ENCODE data around the gene FBXO5. TPM values are rescaled to one million over a fixed set of nuclear protein-coding genes. Genes with fewer than 3 reads are reported as not detected.
"Not testable (repeated sequence)": the region's sequence is repeated elsewhere in the genome, so short reads cannot be mapped to it uniquely, and the experiment has no call there.

Gene FBXO5
- total and polyA plus RNA-seq, 4 donors, result 1.8 to 10.5 (median 3.5) TPM

- Histone ChIP-seq H3K27me3 (ENCODE audit: control insufficient read depth in 3 of 3, insufficient read depth in 3 of 3, low read length in 2 of 3) (no peaks in the 10 kb centered on the region), H3K4me3 (no peak overlapping the region), H3K9me3 (ENCODE audit: control insufficient read depth in 4 of 4, insufficient read depth in 3 of 4, low read length in 3 of 4) (no peaks in the 10 kb centered on the region), H3K9ac (ENCODE audit: insufficient read depth in 1 of 2, low read length in 2 of 2) (no peak overlapping the region), H3K27ac (ENCODE audit: low read depth in 1 of 2, low read length in 1 of 2) (no peak overlapping the region), H3K36me3 (ENCODE audit: control insufficient read depth in 4 of 4, insufficient read depth in 4 of 4, low read length in 4 of 4) (peaks cover 9 to 22% (median 16%) of the 10 kb centered on the region in 4 donors), H3K4me1 (ENCODE audit: control insufficient read depth in 5 of 5, insufficient read depth in 5 of 5, low read length in 5 of 5) (no peaks in the 10 kb centered on the region)
- ATAC-seq (ENCODE audit: insufficient read depth, low FRiP score) (no peak), DNase-seq (no peak)
- no peak for TF ChIP-seq CTCF (IDR thresholded peaks at IDR 0.05; ENCODE audit: control extremely low read depth, extremely low read depth)
These were observed 11.0 kb upstream of the FBXO5 start for GRCh38 chr6:152993847-152994246.

GRCh38 chr6:152993431-152993830 lies 10.6 kb upstream of the FBXO5 start:
- Histone ChIP-seq H3K36me3 (ENCODE audit: control insufficient read depth in 4 of 4, insufficient read depth in 4 of 4, low read length in 4 of 4) (peaks cover 9 to 22% (median 16%) of the 10 kb centered on the region in 4 donors), H3K4me3 (no peak overlapping the region), H3K4me1 (ENCODE audit: control insufficient read depth in 5 of 5, insufficient read depth in 5 of 5, low read length in 5 of 5) (no peaks in the 10 kb centered on the region), H3K27ac (ENCODE audit: low read depth in 1 of 2, low read length in 1 of 2) (no peak overlapping the region), H3K9me3 (ENCODE audit: control insufficient read depth in 4 of 4, insufficient read depth in 3 of 4, low read length in 3 of 4) (no peaks in the 10 kb centered on the region), H3K27me3 (ENCODE audit: control insufficient read depth in 3 of 3, insufficient read depth in 3 of 3, low read length in 2 of 3) (no peaks in the 10 kb centered on the region), H3K9ac (ENCODE audit: insufficient read depth in 1 of 2, low read length in 2 of 2) (no peak overlapping the region)
- no peak for TF ChIP-seq CTCF (IDR thresholded peaks at IDR 0.05; ENCODE audit: control extremely low read depth, extremely low read depth)
- ATAC-seq (ENCODE audit: insufficient read depth, low FRiP score) (no peak), DNase-seq (no peak)

GRCh38 chr6:152986978-152987377 lies 4.1 kb upstream of the FBXO5 start:
- no peak overlapping the region for H3K27ac ChIP-seq (ENCODE audit: low read depth in 1 of 2, low read length in 1 of 2)
- WGBS, 2 donors, result 84 to 86% methylated on average over 2 of the region's 2 CpGs

GRCh38 chr6:152985300-152985699 lies 2.5 kb upstream of the FBXO5 start:
- not testable (repeated sequence) for DNase-seq

More at GRCh38 chr6:152986978-152987377, 4.1 kb upstream of the FBXO5 start:
- no peaks in the 10 kb centered on the region for H3K9me3 ChIP-seq (ENCODE audit: control insufficient read depth in 4 of 4, insufficient read depth in 3 of 4, low read length in 3 of 4)
- peaks cover 5 to 12% (median 8%) of the 10 kb centered on the region in 5 donors for H3K4me1 ChIP-seq (ENCODE audit: control insufficient read depth in 5 of 5, insufficient read depth in 5 of 5, low read length in 5 of 5)
- H3K27me3 ChIP-seq (ENCODE audit: control insufficient read depth in 3 of 3, insufficient read depth in 3 of 3, low read length in 2 of 3), result no peaks in the 10 kb centered on the region
- peaks cover 0 to 6% (median 2%) of the 10 kb centered on the region in 4 donors for H3K36me3 ChIP-seq (ENCODE audit: control insufficient read depth in 4 of 4, insufficient read depth in 4 of 4, low read length in 4 of 4)
- TF ChIP-seq CTCF (IDR thresholded peaks at IDR 0.05; ENCODE audit: control extremely low read depth, extremely low read depth), result no peak
- H3K4me3 ChIP-seq, result no peak overlapping the region
- no peak for ATAC-seq (ENCODE audit: insufficient read depth, low FRiP score)
- no peak overlapping the region for H3K9ac ChIP-seq (ENCODE audit: insufficient read depth in 1 of 2, low read length in 2 of 2)
- DNase-seq, result no peak

More at GRCh38 chr6:152985300-152985699, 2.5 kb upstream of the FBXO5 start:
- H3K9ac ChIP-seq (ENCODE audit: insufficient read depth in 1 of 2, low read length in 2 of 2); H3K4me3 ChIP-seq; H3K27me3 ChIP-seq (ENCODE audit: control insufficient read depth in 3 of 3, insufficient read depth in 3 of 3, low read length in 2 of 3); H3K36me3 ChIP-seq (ENCODE audit: control insufficient read depth in 4 of 4, insufficient read depth in 4 of 4, low read length in 4 of 4); H3K9me3 ChIP-seq (ENCODE audit: control insufficient read depth in 4 of 4, insufficient read depth in 3 of 4, low read length in 3 of 4); ATAC-seq (ENCODE audit: insufficient read depth, low FRiP score); H3K27ac ChIP-seq (ENCODE audit: low read depth in 1 of 2, low read length in 1 of 2): not testable (repeated sequence)
- peaks cover 8 to 24% (median 13%) of the 10 kb centered on the region in 5 donors for H3K4me1 ChIP-seq (ENCODE audit: control insufficient read depth in 5 of 5, insufficient read depth in 5 of 5, low read length in 5 of 5)
- 93 to 98% methylated on average over 11 of the region's 11 CpGs for WGBS, 2 donors

Measured in lung (tissue), 12 donors.